ENCODE results near the gene CAMK2D.

The CAMK2D gene

GRCh38 chr4:113763029-113763285, 1.4 kb upstream of the CAMK2D start:
- no peak for DNase-seq (ENCODE audit: low read depth)

GRCh38 chr4:113762186-113763028, 869 bp upstream of the CAMK2D start:
- DNase-seq (ENCODE audit: low read depth), result peak; percentile 100

GRCh38 chr4:113760795-113761619, 531 bp downstream of the CAMK2D start:
- DNase-seq (ENCODE audit: low read depth), result peak; percentile 73

GRCh38 chr4:113760094-113760794, 1.3 kb downstream of the CAMK2D start:
- DNase-seq (ENCODE audit: low read depth), result peak; percentile 63

DNA sequence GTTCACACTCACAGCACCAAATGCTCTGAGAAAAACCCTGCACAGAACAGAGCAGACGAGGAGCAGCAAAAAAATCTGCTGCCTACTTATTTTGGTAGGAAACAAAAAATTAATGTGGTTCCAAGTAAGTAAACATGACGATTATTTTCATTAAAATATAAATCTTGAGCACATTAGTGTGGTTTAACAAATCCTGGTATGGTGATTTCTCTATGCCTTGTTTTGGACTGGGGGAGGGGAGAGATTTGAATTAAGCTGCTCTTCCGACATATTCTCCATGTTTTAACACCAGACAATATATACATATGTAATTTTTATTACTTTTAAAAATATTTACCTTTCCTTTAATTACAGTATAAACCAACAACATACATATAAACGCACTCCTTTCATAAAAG, 1.8 kb downstream of the CAMK2D start:
- peak; percentile 27 for DNase-seq (ENCODE audit: low read depth)

DNA sequence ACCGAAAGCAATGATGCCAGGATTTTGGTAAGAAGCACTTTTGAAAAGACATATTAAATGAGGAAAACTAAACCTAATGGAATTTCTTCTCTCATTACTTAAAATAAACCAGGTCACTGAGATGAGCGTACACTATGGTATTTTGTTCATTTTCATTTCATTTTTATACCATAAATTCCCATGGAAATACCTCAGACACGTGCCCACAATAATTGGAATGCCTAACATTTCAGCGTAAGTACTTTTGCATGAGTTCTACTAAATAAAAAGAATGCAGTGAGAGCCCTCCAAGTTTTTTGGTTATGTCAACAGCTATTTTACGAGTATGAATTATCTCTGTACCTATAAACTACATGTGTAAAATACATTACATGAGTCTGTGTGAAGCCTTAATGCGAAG, 3.2 kb downstream of the CAMK2D start:
- DNase-seq (ENCODE audit: low read depth), result peak; percentile 62

DNA sequence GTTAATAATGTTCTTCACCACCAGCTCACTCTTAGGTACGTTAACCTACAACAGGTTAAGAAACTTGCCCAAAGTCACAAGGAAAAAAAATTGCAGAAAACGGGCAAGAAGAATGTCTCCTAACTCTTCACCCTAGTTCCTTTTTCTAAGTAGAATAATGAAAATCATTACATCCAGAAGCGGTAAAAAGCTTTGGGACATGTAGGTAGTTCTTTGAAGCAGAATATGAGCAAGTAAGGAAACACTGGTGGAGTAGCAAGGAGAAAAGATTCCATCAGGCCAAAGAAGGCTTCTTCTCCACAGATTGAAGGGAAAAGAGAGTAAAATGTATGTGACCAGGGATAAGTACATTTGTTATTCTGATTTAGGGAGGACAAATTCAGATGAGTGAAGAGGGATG, 4.1 kb downstream of the CAMK2D start:
- no peak for DNase-seq (ENCODE audit: low read depth)

DNA sequence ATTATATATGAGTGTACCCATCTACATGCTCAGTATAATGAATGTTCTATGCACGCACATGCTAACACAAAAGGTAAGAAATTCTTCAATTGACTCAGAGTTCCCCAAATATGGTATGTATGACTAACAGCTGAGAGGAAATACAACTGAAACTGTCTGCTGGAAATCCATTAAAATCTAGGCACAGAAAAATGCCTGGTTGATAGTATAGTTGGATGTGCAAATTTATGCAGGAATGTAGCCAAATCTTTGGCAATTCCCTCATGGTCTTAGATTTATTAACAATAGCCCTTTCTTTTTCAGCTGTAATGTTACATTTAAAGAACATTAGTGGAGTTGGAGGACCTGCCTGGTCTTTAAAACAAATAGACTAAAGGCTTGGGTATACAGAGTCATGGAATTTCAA, 5.5 kb downstream of the CAMK2D start:
- DNase-seq (ENCODE audit: low read depth), result peak; percentile 78

DNA sequence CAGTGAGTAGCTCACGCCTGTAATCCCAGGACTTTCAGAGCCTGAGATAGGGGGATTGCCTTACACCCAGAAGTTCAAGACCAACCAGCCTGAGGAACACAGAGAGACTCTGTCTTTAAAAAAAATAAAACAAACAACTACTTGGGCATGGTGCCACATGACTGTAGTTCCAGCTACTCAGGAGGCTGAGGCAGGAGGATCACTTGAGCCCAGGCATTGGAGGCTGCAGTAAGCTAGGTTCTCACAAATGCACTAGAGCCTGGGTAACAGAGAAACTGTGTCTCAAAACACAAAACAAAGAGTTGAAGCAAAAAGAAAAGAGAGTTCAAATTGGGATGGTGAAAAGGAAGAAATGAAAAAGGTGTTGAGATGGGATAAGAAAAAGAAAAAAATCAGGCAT, 10.8 kb downstream of the CAMK2D start:
- DNase-seq (ENCODE audit: low read depth), result no peak

GRCh38 chr4:113750296-113750695, 11.2 kb downstream of the CAMK2D start:
- no peak for DNase-seq (ENCODE audit: low read depth)

DNA sequence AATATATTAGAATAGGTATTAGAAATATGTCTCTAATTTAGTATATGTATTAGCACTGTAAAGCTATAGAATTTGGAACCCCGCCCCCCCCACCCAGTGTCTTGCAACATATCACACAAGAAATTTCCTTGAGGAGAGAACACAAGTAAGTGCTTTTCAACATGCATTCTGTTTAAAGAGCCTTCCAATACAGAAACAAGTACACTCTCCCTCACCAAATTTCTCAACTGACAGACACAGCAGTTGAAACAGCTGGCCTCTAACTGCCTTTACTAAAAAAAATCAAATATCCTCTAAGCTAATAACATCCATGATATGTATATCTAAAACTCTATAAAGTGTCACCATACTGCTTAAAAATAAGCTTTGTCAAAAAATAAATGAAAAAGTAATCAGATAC, 12.4 kb downstream of the CAMK2D start:
- DNase-seq (ENCODE audit: low read depth), result no peak

GRCh38 chr4:113747949-113748348, 13.6 kb downstream of the CAMK2D start:
- DNase-seq (ENCODE audit: low read depth), result no peak

GRCh38 chr4:113745711-113746110, 15.8 kb downstream of the CAMK2D start:
- DNase-seq (ENCODE audit: low read depth), result no peak

- DNase-seq (ENCODE audit: low read depth), result no peak
These were observed 16.8 kb downstream of the CAMK2D start for GRCh38 chr4:113744667-113745240.

- no peak for DNase-seq (ENCODE audit: low read depth)
These were observed 17.8 kb downstream of the CAMK2D start for GRCh38 chr4:113743690-113744089.

DNA sequence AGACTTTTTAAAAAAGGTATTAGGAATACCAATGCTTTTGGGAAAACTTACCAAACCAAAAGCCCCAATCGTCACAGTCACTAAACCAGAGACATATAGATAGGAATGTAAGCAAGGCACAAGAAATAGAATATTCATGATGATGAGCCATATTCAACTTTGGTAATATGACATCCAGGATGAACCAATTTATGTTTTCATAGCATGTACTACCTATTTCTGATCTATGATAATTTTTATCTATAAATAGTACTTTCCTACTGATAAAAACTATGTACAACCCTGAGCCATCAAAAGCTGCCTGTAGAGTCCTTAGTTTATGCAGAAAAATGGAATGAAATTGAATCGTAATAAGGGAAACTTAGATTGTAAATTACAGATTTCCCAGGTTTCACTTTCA, 18.9 kb downstream of the CAMK2D start:
- no peak for DNase-seq (ENCODE audit: low read depth)

DNA sequence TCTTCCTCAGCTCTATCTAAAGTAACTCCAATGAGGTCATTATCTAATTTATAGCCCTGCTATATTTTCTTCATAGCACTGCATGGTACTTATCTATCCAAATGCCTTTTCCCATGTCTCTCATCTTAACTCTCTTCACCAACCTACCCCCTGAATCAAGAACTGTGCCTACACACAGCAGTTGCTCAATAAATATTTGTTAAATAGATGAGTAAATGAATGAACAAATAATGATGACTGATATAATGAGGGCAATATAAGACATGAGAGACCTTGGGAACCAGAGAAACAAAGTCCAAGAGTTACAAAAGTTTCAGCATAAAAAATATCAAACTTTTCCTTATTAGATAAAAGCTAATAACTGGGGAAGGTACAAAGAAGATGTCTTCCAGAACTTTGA, 19.6 kb downstream of the CAMK2D start:
- DNase-seq (ENCODE audit: low read depth), result no peak

- DNase-seq (ENCODE audit: low read depth), result no peak
These were observed 20.6 kb downstream of the CAMK2D start for GRCh38 chr4:113740857-113741379.

DNA sequence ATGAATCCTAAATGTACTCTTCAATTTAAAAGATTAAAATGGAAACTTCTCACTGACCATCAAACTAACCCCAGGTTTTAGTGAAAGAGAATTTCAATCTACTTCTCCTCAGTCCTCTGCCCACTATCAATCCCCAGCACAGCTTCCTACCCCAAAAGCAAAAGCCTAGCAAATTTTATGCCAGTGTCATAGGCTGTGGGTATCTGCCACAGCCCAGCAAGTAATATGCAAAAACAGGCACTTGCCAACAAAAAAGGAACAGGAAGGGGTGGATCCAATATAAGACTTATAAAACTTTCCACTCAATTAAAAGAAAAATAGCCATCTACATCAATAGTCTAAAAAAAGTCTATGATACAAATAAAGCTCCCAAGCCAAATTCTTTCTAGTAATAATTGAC, 22.3 kb downstream of the CAMK2D start:
- no peak for DNase-seq (ENCODE audit: low read depth)

DNA sequence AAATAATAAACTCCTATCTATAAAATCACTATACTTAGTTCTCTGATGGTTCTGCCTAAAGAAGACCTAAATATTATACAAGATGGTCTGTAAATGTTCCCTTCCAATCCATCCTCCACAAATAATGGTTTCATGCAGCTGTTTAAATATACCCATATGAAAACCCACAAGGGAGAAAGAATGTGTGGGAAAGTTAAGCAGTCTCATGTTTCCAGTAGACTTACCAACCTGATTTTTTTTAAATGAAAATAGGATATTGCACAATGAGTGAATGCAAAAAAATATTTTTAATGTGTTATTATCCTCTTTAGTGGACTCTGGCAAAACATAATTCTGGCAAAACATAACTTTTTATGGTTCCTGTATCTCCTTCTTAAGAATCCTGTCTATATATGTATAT, 23.3 kb downstream of the CAMK2D start:
- no peak for DNase-seq (ENCODE audit: low read depth)

GRCh38 chr4:113733685-113734084, 27.9 kb downstream of the CAMK2D start:
- DNase-seq (ENCODE audit: low read depth), result no peak

- no peak for DNase-seq (ENCODE audit: low read depth)
These were observed 28.5 kb downstream of the CAMK2D start for GRCh38 chr4:113732967-113733527.

Data from ELR (cell line).